GM12878 (cell line): ENCODE measurements around the gene BFSP2. TPM values are rescaled to one million over a fixed set of nuclear protein-coding genes. Genes with fewer than 3 reads are reported as not detected.

Experiments
- ATAC-seq: fragments of 200-7000 bp; cut with Tn5 transposase; 3 replicates; pipeline ENCODE4 v1.9.1; 2020; ENCODE audit warnings: mild to moderate bottlenecking, moderate library complexity
- BruUV-seq: library from RNA; stranded (reverse); fragments of 400-500 nt; replicated peaks from 2 replicates; lab custom pipeline; 2021; lab: Mats Ljungman, UMichigan
- CTCF ChIA-PET: fragments of 300-600 bp; sonication (Branson Sonifier 250); formaldehyde crosslinking; extraction: SDS; loops from one replicate; lab custom pipeline; 2021; ENCODE audit warnings: inconsistent platforms; lab: Yijun Ruan, JAX
- POLR2A ChIA-PET: fragments of 350-600 bp; formaldehyde crosslinking; extraction: SDS; loops from one replicate; lab custom pipeline; 2021; ENCODE audit warnings: inconsistent platforms; lab: Charles Lee
- RAD21 ChIA-PET: fragments of 300-600 bp; sonication (Branson Sonifier 250); formaldehyde crosslinking; loops from one replicate; lab custom pipeline; 2023; ENCODE audit warnings: antibody characterized with exemption; ENCODE audit not compliant: unreplicated experiment; lab: Charles Lee
- SMC1A ChIA-PET: fragments of 300-600 bp; sonication (Branson Sonifier 250); formaldehyde crosslinking; loops from one replicate; lab custom pipeline; 2023; ENCODE audit not compliant: unreplicated experiment, uncharacterized antibody; lab: Charles Lee
- DNase-seq: peaks from one replicate; pipeline ENCODE4 v3.0.0-alpha.2; 2011; ENCODE audit warnings: low read depth, low spot score
- FAIRE-seq: peaks from 3 replicates; lab custom pipeline; 2011; peaks lifted over from hg19 to GRCh38; lab: Jason Lieb, UNC
- H2AFZ ChIP-seq: 2 replicates; pipeline ENCODE4 v1.6.0; 2011; ENCODE audit warnings: low read depth, low read length, control low read depth; ENCODE audit not compliant: control insufficient read depth
- H3K27ac ChIP-seq: 2 replicates; pipeline ENCODE4 v1.5.1; 2011; ENCODE audit warnings: control low read depth; ENCODE audit not compliant: control insufficient read depth, insufficient read depth
- H3K27me3 ChIP-seq, 2 experiments: replicated peaks in 1 of 2; 2 replicates each; pipeline versions ENCODE4 v1.6.0 to v1.6.1; 2011; ENCODE audit warnings: low read length in 1 of 2; ENCODE audit not compliant: control insufficient read depth in 2 of 2, insufficient read depth in 2 of 2
- H3K36me3 ChIP-seq, 2 experiments: 2 replicates each; pipeline ENCODE4 v1.5.1; 2011; ENCODE audit warnings: low read length in 1 of 2; ENCODE audit not compliant: control insufficient read depth in 2 of 2, insufficient read depth in 2 of 2
- H3K4me1 ChIP-seq: 2 replicates; pipeline ENCODE4 v1.6.1; 2011; ENCODE audit warnings: mild to moderate bottlenecking, low read length, moderate library complexity, mixed read lengths; ENCODE audit not compliant: control insufficient read depth, insufficient read depth
- H3K4me2 ChIP-seq: 2 replicates; pipeline ENCODE4 v1.6.0; 2011; ENCODE audit warnings: control low read depth; ENCODE audit not compliant: control insufficient read depth, insufficient read depth
- H3K4me3 ChIP-seq: fragments of 200-600 bp; sonication (generic); 2 replicates; pipeline ENCODE4 v1.5.1; 2016
- H3K79me2 ChIP-seq: 2 replicates; pipeline ENCODE4 v1.6.0; 2011; ENCODE audit warnings: low read length; ENCODE audit not compliant: control insufficient read depth, insufficient read depth
- H3K9ac ChIP-seq: 2 replicates; pipeline ENCODE4 v1.8.0; 2011; ENCODE audit warnings: low read length, control low read depth, mixed read lengths; ENCODE audit not compliant: control insufficient read depth, insufficient read depth
- H3K9me3 ChIP-seq: replicated peaks from 3 replicates; pipeline ENCODE4 v1.5.1; 2011; ENCODE audit warnings: mild to moderate bottlenecking, low read length; ENCODE audit not compliant: control insufficient read depth, insufficient read depth
- H4K20me1 ChIP-seq: 2 replicates; pipeline ENCODE4 v1.6.0; 2011; ENCODE audit not compliant: control insufficient read depth, insufficient read depth
- ZBTB11 ChIP-seq: fragments of 450-650 bp; formaldehyde crosslinking; IDR thresholded peaks from 2 replicates; pipeline ENCODE4 v1.5.0; 2022; ENCODE audit warnings: mild to moderate bottlenecking, missing genetic modification characterization
- ZNF274 ChIP-seq: IDR thresholded peaks from one replicate; pipeline ENCODE4 v1.8.0; 2011; ENCODE audit not compliant: insufficient read length, insufficient read depth
- WGBS: methylation state at CpG from one replicate; pipeline ENCODE4 v1.1.6; 2016; ENCODE audit warnings: low lambda C conversion rate; ENCODE audit not compliant: insufficient replicate concordance, insufficient coverage; ENCODE audit errors: missing lambda C conversion rate; 5-methylcytosine and 5-hydroxymethylcytosine counted together
- in situ Hi-C: fragments of 300-500 bp; cut with MboI; formaldehyde crosslinking; loops from 9 replicates; pipeline ENCODE4 v1.14.3; 2018; ENCODE audit warnings: mixed read lengths
- intact Hi-C: fragments of 100-400 bp; cut with micrococcal nuclease; formaldehyde crosslinking; loops from one replicate; pipeline ENCODE4 v1.14.2; 2022; ENCODE audit not compliant: unreplicated experiment
- polyA plus RNA-seq, 11 experiments: library from polyadenylated mRNA; depleted of rRNA in 4 of 11; unstranded in 6 of 11; stranded (reverse) in 5 of 11; fragments of >200 nt; fragmentation: Nextera tagmentation in 4 of 11; fragmentation: Illumina TruSeq in 1 of 11; extraction: Ambion mirVana in 4 of 11; extraction: Trizol in 1 of 11; gene quantifications; 1 replicate in 1 of 11; 2 replicates in 10 of 11; pipeline versions ENCODE4 v1.2.1 to v1.2.3, GENCODE V29; 2011 to 2016; ENCODE audit warnings: inconsistent platforms in 2 of 11, missing spikeins in 2 of 11, low read depth in 1 of 11
- total RNA-seq, 4 experiments: library from RNA; depleted of rRNA in 3 of 4; stranded (reverse); fragments of >200 nt in 3 of 4; fragmentation: Illumina TruSeq in 1 of 4; extraction: Trizol in 1 of 4; gene quantifications; 2 replicates each; pipeline versions ENCODE4 v1.2.1 to v1.2.3, GENCODE V29; 2013 to 2021

The BFSP2 gene
- total and polyA plus RNA-seq, 10 of the 15 experiments (the other 5 are each of a cell fraction or from before 2014, with no cell fraction given): 1.5 to 20.4 (median 7.3) TPM

- FAIRE-seq: no peak
Measured at GRCh38 chr3:133393204-133393603, 6.7 kb upstream of the BFSP2 start.

More at GRCh38 chr3:133393204-133393603, 6.7 kb upstream of the BFSP2 start:
- ChIA-PET SMC1A (no interaction called here), CTCF (interaction anchor here (1.1 kb wide), 1 partner anchor 352 kb away, joined by 4 read pairs; no protein-coding TSS in a partner anchor), RAD21 (no interaction called here), POLR2A (no interaction called here)
- no peak overlapping the region for H2AFZ ChIP-seq
- ATAC-seq (no peak), DNase-seq (no peak)
- H3K36me3 ChIP-seq: no peaks in the 10 kb centered on the region
- H3K4me1 ChIP-seq: no peaks in the 10 kb centered on the region
- no peaks in the 10 kb centered on the region for H4K20me1 ChIP-seq
- BruUV-seq: no TSS peak
- no peak overlapping the region for H3K27ac ChIP-seq
- no peak overlapping the region for H3K9ac ChIP-seq
- intact Hi-C loops (no loop called here), in situ Hi-C loops (loop anchor here (25.0 kb wide), 1 partner anchor 856 kb away; no protein-coding TSS in a partner anchor)
- no peak overlapping the region for H3K4me3 ChIP-seq
- H3K4me2 ChIP-seq: no peak overlapping the region
- H3K9me3 ChIP-seq: no peaks in the 10 kb centered on the region
- no peaks in the 10 kb centered on the region for H3K79me2 ChIP-seq
- TF ChIP-seq ZBTB11 (CRISPR knock-in tag): no peak
- no peak for TF ChIP-seq ZNF274
- no peaks in the 10 kb centered on the region; a peak in 1 of 4 replicates for H3K27me3 ChIP-seq
- 0% methylated on average over 1 of the region's 1 CpG for WGBS
